ENCODE measurements around the gene TSPAN16.

The TSPAN16 gene

GRCh38 chr19:11254666-11255065, 41.3 kb upstream of the TSPAN16 start:
- no peaks in the 10 kb centered on the region for H3K79me1 ChIP-seq (ENCODE audit: low read depth, low read length)
- H2AK5ac ChIP-seq (ENCODE audit: low read depth, low read length) = no peak overlapping the region
- no peaks in the 10 kb centered on the region for H3K27me3 ChIP-seq (ENCODE audit: control insufficient read depth in 3 of 3, insufficient read depth in 3 of 3, low read depth in 1 of 3, low read length in 3 of 3)
- H2BK12ac ChIP-seq (ENCODE audit: low read length) = no peak overlapping the region
- no peak overlapping the region for H3K27ac ChIP-seq (replicated peaks; ENCODE audit: low read length)
- no peaks in the 10 kb centered on the region for H3K9me3 ChIP-seq (replicated peaks in 1 of 2; ENCODE audit: control insufficient read depth in 2 of 2, insufficient read depth in 1 of 2, low read depth in 1 of 2, low read length in 2 of 2)
- no peak for DNase-seq (ENCODE audit: low spot score)
- no peak overlapping the region for H4K91ac ChIP-seq (ENCODE audit: low read depth, low read length, poor library complexity)
- H3K4me3 ChIP-seq (ENCODE audit: low read length in 2 of 2) = no peak overlapping the region
- peaks cover 0 to 3% of the 10 kb centered on the region in 2 donors for H3K4me1 ChIP-seq (ENCODE audit: control insufficient read depth in 2 of 2, insufficient read depth in 1 of 2, low read depth in 1 of 2, low read length in 2 of 2)
- no peak overlapping the region for H3K4ac ChIP-seq (ENCODE audit: low read length)
- no peak overlapping the region for H3K18ac ChIP-seq (ENCODE audit: low read length)
- H3K9ac ChIP-seq (ENCODE audit: low read depth, low read length, poor library complexity) = peak overlapping the region; percentile 50
- H2BK120ac ChIP-seq (ENCODE audit: low read depth, low read length) = no peak overlapping the region
- H3K36me3 ChIP-seq (replicated peaks in 1 of 2; ENCODE audit: control insufficient read depth in 2 of 2, insufficient read depth in 2 of 2, low read length in 2 of 2) = peaks cover 6 to 34% of the 10 kb centered on the region in 2 donors
- no peak overlapping the region for H3K23ac ChIP-seq (ENCODE audit: low read depth, low read length, poor library complexity)
- WGBS, 2 donors (ENCODE audit: extremely low coverage in 2 of 2, insufficient read length in 2 of 2, insufficient replicate concordance in 1 of 2) = no CpG with 5 or more reads among the region's 5 CpGs
- no peak overlapping the region for H2AFZ ChIP-seq (ENCODE audit: low read length)
- no peak overlapping the region for H2BK5ac ChIP-seq (ENCODE audit: low read length)
- H2BK15ac ChIP-seq (ENCODE audit: low read length) = no peak overlapping the region
- no peak overlapping the region for H3K4me2 ChIP-seq (ENCODE audit: insufficient read depth, low read length, poor library complexity, severe bottlenecking)
- no peak overlapping the region for H4K8ac ChIP-seq (ENCODE audit: low read depth, low read length)
- H3K14ac ChIP-seq (ENCODE audit: low read length) = no peak overlapping the region

DNA sequence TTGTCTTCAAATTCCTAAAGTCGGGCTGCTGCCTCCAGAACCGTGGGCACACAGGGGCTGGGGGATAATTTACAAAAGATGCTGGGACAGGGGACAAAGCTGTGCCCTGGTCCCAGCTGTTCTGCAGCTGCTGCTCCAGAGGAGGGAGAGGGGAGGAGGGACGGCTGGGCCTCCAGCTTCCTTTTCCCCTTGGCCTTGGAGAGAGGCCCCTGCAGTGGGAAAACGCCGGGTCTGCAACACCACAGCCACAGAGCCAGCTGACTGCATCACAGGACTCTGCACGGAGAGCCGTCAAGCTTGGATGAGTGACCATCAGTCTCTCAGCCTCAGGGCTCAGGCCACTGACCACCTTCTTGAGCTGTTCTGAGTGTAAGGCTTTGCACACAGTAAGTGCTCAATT, 39.8 kb upstream of the TSPAN16 start:
- no peak for DNase-seq (ENCODE audit: low spot score)
- H3K4me3 ChIP-seq (ENCODE audit: low read length in 2 of 2) = no peak overlapping the region
- H3K79me1 ChIP-seq (ENCODE audit: low read depth, low read length) = peaks cover 2% of the 10 kb centered on the region
- H3K9me3 ChIP-seq (replicated peaks in 1 of 2; ENCODE audit: control insufficient read depth in 2 of 2, insufficient read depth in 1 of 2, low read depth in 1 of 2, low read length in 2 of 2) = no peaks in the 10 kb centered on the region
- no CpG with 5 or more reads among the region's 7 CpGs for WGBS, 2 donors (ENCODE audit: extremely low coverage in 2 of 2, insufficient read length in 2 of 2, insufficient replicate concordance in 1 of 2)
- H2BK15ac ChIP-seq (ENCODE audit: low read length) = no peak overlapping the region
- H2BK12ac ChIP-seq (ENCODE audit: low read length) = no peak overlapping the region
- no peak overlapping the region for H2BK120ac ChIP-seq (ENCODE audit: low read depth, low read length)
- no peak overlapping the region for H2BK5ac ChIP-seq (ENCODE audit: low read length)
- no peak overlapping the region for H3K27ac ChIP-seq (replicated peaks; ENCODE audit: low read length)
- no peak overlapping the region for H2AFZ ChIP-seq (ENCODE audit: low read length)
- H4K91ac ChIP-seq (ENCODE audit: low read depth, low read length, poor library complexity) = no peak overlapping the region
- no peak overlapping the region for H4K8ac ChIP-seq (ENCODE audit: low read depth, low read length)
- peak overlapping the region; percentile 48 for H3K18ac ChIP-seq (ENCODE audit: low read length)
- H3K4me1 ChIP-seq (ENCODE audit: control insufficient read depth in 2 of 2, insufficient read depth in 1 of 2, low read depth in 1 of 2, low read length in 2 of 2) = peaks cover 0 to 3% of the 10 kb centered on the region in 2 donors
- H3K4me2 ChIP-seq (ENCODE audit: insufficient read depth, low read length, poor library complexity, severe bottlenecking) = no peak overlapping the region
- no peak overlapping the region for H3K9ac ChIP-seq (ENCODE audit: low read depth, low read length, poor library complexity)
- no peak overlapping the region for H3K4ac ChIP-seq (ENCODE audit: low read length)
- H2AK5ac ChIP-seq (ENCODE audit: low read depth, low read length) = peak overlapping the region; percentile 11
- no peaks in the 10 kb centered on the region for H3K27me3 ChIP-seq (ENCODE audit: control insufficient read depth in 3 of 3, insufficient read depth in 3 of 3, low read depth in 1 of 3, low read length in 3 of 3)
- H3K36me3 ChIP-seq (replicated peaks in 1 of 2; ENCODE audit: control insufficient read depth in 2 of 2, insufficient read depth in 2 of 2, low read length in 2 of 2) = peaks cover 6 to 22% of the 10 kb centered on the region in 2 donors
- no peak overlapping the region for H3K14ac ChIP-seq (ENCODE audit: low read length)
- H3K23ac ChIP-seq (ENCODE audit: low read depth, low read length, poor library complexity) = no peak overlapping the region

GRCh38 chr19:11257846-11258380, 38.0 kb upstream of the TSPAN16 start:
- no peak overlapping the region for H3K14ac ChIP-seq (ENCODE audit: low read length)
- H2BK5ac ChIP-seq (ENCODE audit: low read length) = no peak overlapping the region
- no peak overlapping the region for H2AFZ ChIP-seq (ENCODE audit: low read length)
- peaks cover 3 to 5% of the 10 kb centered on the region in 2 donors for H3K4me1 ChIP-seq (ENCODE audit: control insufficient read depth in 2 of 2, insufficient read depth in 1 of 2, low read depth in 1 of 2, low read length in 2 of 2)
- no peak overlapping the region for H3K4me2 ChIP-seq (ENCODE audit: insufficient read depth, low read length, poor library complexity, severe bottlenecking)
- peaks cover 2% of the 10 kb centered on the region for H3K79me1 ChIP-seq (ENCODE audit: low read depth, low read length)
- H2BK15ac ChIP-seq (ENCODE audit: low read length) = no peak overlapping the region
- peaks cover 1 to 5% of the 10 kb centered on the region in 2 donors for H3K36me3 ChIP-seq (replicated peaks in 1 of 2; ENCODE audit: control insufficient read depth in 2 of 2, insufficient read depth in 2 of 2, low read length in 2 of 2)
- no CpG with 5 or more reads among the region's 3 CpGs for whole genome bisulfite sequencing, 2 donors (ENCODE audit: extremely low coverage in 2 of 2, insufficient read length in 2 of 2, insufficient replicate concordance in 1 of 2)
- no peak overlapping the region for H4K91ac ChIP-seq (ENCODE audit: low read depth, low read length, poor library complexity)
- H3K4me3 ChIP-seq (ENCODE audit: low read length in 2 of 2) = peak overlapping the region in 1 of 2 donors; percentile 8
- no peak overlapping the region for H3K18ac ChIP-seq (ENCODE audit: low read length)
- no peak overlapping the region for H4K8ac ChIP-seq (ENCODE audit: low read depth, low read length)
- H2BK12ac ChIP-seq (ENCODE audit: low read length) = no peak overlapping the region
- no peak for DNase-seq (ENCODE audit: low spot score)
- no peaks in the 10 kb centered on the region for H3K27me3 ChIP-seq (ENCODE audit: control insufficient read depth in 3 of 3, insufficient read depth in 3 of 3, low read depth in 1 of 3, low read length in 3 of 3)
- H2BK120ac ChIP-seq (ENCODE audit: low read depth, low read length) = no peak overlapping the region
- no peak overlapping the region for H2AK5ac ChIP-seq (ENCODE audit: low read depth, low read length)
- H3K9ac ChIP-seq (ENCODE audit: low read depth, low read length, poor library complexity) = no peak overlapping the region
- no peaks in the 10 kb centered on the region for H3K9me3 ChIP-seq (replicated peaks in 1 of 2; ENCODE audit: control insufficient read depth in 2 of 2, insufficient read depth in 1 of 2, low read depth in 1 of 2, low read length in 2 of 2)
- no peak overlapping the region for H3K27ac ChIP-seq (replicated peaks; ENCODE audit: low read length)
- H3K4ac ChIP-seq (ENCODE audit: low read length) = no peak overlapping the region
- H3K23ac ChIP-seq (ENCODE audit: low read depth, low read length, poor library complexity) = no peak overlapping the region

DNA sequence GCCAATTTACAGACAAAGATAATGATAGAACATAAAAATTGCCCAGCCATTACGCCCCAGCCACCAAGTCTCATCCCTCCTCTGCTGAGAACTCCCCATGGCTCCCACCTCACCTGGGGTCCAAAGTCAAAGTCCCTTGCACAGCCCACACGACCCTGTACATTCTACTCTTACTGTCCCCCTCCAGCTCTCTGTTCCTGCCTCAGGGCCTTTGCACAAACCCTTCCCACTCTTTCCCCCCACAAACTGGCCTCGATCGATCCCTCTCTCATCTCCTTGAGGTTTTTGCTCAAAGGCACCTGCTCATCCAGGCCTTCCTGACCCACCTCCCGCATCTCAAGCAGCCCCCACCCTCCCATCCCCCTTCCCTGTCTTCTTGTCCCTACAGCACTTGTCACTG, 35.0 kb upstream of the TSPAN16 start:
- Histone ChIP-seq H3K4me3 (ENCODE audit: low read length in 2 of 2) (peak overlapping the region in 1 of 2 donors; percentile 77), H3K27ac (replicated peaks; ENCODE audit: low read length) (no peak overlapping the region)
- no CpG with 5 or more reads among the region's 5 CpGs for WGBS, 2 donors (ENCODE audit: extremely low coverage in 2 of 2, insufficient read length in 2 of 2, insufficient replicate concordance in 1 of 2)

More for the DNA sequence above, 35.0 kb upstream of the TSPAN16 start:
- Histone ChIP-seq H3K9ac (ENCODE audit: low read depth, low read length, poor library complexity) (no peak overlapping the region), H3K79me1 (ENCODE audit: low read depth, low read length) (peaks cover 2% of the 10 kb centered on the region), H3K27me3 (ENCODE audit: control insufficient read depth in 3 of 3, insufficient read depth in 3 of 3, low read depth in 1 of 3, low read length in 3 of 3) (no peaks in the 10 kb centered on the region), H3K9me3 (replicated peaks in 1 of 2; ENCODE audit: control insufficient read depth in 2 of 2, insufficient read depth in 1 of 2, low read depth in 1 of 2, low read length in 2 of 2) (no peaks in the 10 kb centered on the region), H3K18ac (ENCODE audit: low read length) (no peak overlapping the region), H2AK5ac (ENCODE audit: low read depth, low read length) (no peak overlapping the region), H2BK120ac (ENCODE audit: low read depth, low read length) (no peak overlapping the region), H3K4me1 (ENCODE audit: control insufficient read depth in 2 of 2, insufficient read depth in 1 of 2, low read depth in 1 of 2, low read length in 2 of 2) (peaks cover 3 to 5% of the 10 kb centered on the region in 2 donors), H3K14ac (ENCODE audit: low read length) (no peak overlapping the region), H2AFZ (ENCODE audit: low read length) (no peak overlapping the region), H2BK15ac (ENCODE audit: low read length) (no peak overlapping the region), H4K91ac (ENCODE audit: low read depth, low read length, poor library complexity) (no peak overlapping the region), H2BK5ac (ENCODE audit: low read length) (no peak overlapping the region), H3K4me2 (ENCODE audit: insufficient read depth, low read length, poor library complexity, severe bottlenecking) (no peak overlapping the region), H4K8ac (ENCODE audit: low read depth, low read length) (no peak overlapping the region), H3K36me3 (replicated peaks in 1 of 2; ENCODE audit: control insufficient read depth in 2 of 2, insufficient read depth in 2 of 2, low read length in 2 of 2) (peaks cover 0 to 1% of the 10 kb centered on the region in 2 donors), H3K4ac (ENCODE audit: low read length) (no peak overlapping the region), H3K23ac (ENCODE audit: low read depth, low read length, poor library complexity) (no peak overlapping the region), H2BK12ac (ENCODE audit: low read length) (no peak overlapping the region)
- no peak for DNase-seq (ENCODE audit: low spot score)
